ENCODE measurements around the gene LRP5.
"Not testable (repeated sequence)": the region's sequence is repeated elsewhere in the genome, so short reads cannot be mapped to it uniquely, and the experiment has no call there.

Gene LRP5

GRCh38 chr11:68424981-68425865 is 112.8 kb downstream of the LRP5 start:
- DNase-seq, result no peak

- DNase-seq, result no peak
These were observed 113.5 kb downstream of the LRP5 start for GRCh38 chr11:68425866-68426380.

GRCh38 chr11:68429661-68430060 is 117.3 kb downstream of the LRP5 start:
- no peak for DNase-seq

GRCh38 chr11:68430384-68430783 is 118.0 kb downstream of the LRP5 start:
- no peak for DNase-seq

GRCh38 chr11:68430801-68431200 is 118.4 kb downstream of the LRP5 start:
- DNase-seq, result no peak

- no peak for DNase-seq
These were observed 119.7 kb downstream of the LRP5 start for GRCh38 chr11:68431984-68432645.

GRCh38 chr11:68432874-68433273 is 120.5 kb downstream of the LRP5 start:
- no peak for DNase-seq

GRCh38 chr11:68433541-68433940 is 121.2 kb downstream of the LRP5 start:
- no peak for DNase-seq

- DNase-seq, result not testable (repeated sequence)
These were observed 121.8 kb downstream of the LRP5 start for GRCh38 chr11:68434159-68434558.

GRCh38 chr11:68436162-68436888 is 123.9 kb downstream of the LRP5 start:
- DNase-seq, result no peak

- DNase-seq, result no peak
These were observed 124.9 kb downstream of the LRP5 start for GRCh38 chr11:68436985-68437926.

GRCh38 chr11:68437927-68438657 is 125.7 kb downstream of the LRP5 start:
- DNase-seq, result no peak

GRCh38 chr11:68438658-68439259 is 126.4 kb downstream of the LRP5 start:
- DNase-seq, result no peak

- no peak for DNase-seq
These were observed 127.1 kb downstream of the LRP5 start for GRCh38 chr11:68439355-68440065.

- no peak for DNase-seq
These were observed 127.8 kb downstream of the LRP5 start for GRCh38 chr11:68440224-68440623.

GRCh38 chr11:68441466-68442230 is 129.3 kb downstream of the LRP5 start:
- no peak for DNase-seq

GRCh38 chr11:68442433-68442832 is 130.0 kb downstream of the LRP5 start:
- no peak for DNase-seq

GRCh38 chr11:68444566-68444965 is 132.2 kb downstream of the LRP5 start:
- DNase-seq, result no peak

- DNase-seq, result no peak
These were observed 133.2 kb downstream of the LRP5 start for GRCh38 chr11:68445531-68446035.
